Measurements from ENCODE around the gene SEMA3C. TPM values are rescaled to one million over a fixed set of nuclear protein-coding genes. Genes with fewer than 3 reads are reported as not detected.
A peak's percentile ranks its signal among the peaks of the same experiment; 100 is the strongest.

SEMA3C gene
- total RNA-seq, 1 donor from 2014 or later, result 34.8 TPM

DNA sequence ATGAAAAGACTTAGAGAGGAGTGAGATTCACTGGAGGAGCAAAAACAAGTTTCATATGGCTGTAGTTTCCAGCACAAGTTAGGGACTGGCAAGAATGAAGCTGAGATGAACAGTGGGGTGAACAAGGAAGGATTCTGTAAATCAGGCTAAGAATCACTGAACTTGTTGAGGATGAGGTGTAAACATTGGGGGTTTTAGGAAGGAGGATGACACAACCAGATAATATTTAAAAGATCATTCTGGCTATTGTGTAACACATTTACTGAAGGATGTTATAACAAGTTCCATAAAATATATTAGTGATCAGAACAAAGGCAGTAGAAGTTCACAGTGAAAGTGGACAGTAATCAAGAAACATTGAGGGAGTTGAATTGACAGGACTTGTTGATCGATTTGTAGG is 211.5 kb downstream of the SEMA3C start:
- no peaks in the 10 kb centered on the region for H3K27me3 ChIP-seq (ENCODE audit: low read depth)
- H3K27ac ChIP-seq, result no peak overlapping the region
- ATAC-seq (no peak), DNase-seq (no peak)
- H3K4me3 ChIP-seq, result no peak overlapping the region
- H3K36me3 ChIP-seq, result no peaks in the 10 kb centered on the region
- intact Hi-C loops (cut with DNase I), result no loop called here
- TF ChIP-seq, protein P1, sequence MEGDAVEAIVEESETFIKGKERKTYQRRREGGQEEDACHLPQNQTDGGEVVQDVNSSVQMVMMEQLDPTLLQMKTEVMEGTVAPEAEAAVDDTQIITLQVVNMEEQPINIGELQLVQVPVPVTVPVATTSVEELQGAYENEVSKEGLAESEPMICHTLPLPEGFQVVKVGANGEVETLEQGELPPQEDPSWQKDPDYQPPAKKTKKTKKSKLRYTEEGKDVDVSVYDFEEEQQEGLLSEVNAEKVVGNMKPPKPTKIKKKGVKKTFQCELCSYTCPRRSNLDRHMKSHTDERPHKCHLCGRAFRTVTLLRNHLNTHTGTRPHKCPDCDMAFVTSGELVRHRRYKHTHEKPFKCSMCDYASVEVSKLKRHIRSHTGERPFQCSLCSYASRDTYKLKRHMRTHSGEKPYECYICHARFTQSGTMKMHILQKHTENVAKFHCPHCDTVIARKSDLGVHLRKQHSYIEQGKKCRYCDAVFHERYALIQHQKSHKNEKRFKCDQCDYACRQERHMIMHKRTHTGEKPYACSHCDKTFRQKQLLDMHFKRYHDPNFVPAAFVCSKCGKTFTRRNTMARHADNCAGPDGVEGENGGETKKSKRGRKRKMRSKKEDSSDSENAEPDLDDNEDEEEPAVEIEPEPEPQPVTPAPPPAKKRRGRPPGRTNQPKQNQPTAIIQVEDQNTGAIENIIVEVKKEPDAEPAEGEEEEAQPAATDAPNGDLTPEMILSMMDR (IDR thresholded peaks at IDR 0.05), result no peak
- H3K4me1 ChIP-seq, result no peaks in the 10 kb centered on the region
- H3K9me3 ChIP-seq, result no peaks in the 10 kb centered on the region

DNA sequence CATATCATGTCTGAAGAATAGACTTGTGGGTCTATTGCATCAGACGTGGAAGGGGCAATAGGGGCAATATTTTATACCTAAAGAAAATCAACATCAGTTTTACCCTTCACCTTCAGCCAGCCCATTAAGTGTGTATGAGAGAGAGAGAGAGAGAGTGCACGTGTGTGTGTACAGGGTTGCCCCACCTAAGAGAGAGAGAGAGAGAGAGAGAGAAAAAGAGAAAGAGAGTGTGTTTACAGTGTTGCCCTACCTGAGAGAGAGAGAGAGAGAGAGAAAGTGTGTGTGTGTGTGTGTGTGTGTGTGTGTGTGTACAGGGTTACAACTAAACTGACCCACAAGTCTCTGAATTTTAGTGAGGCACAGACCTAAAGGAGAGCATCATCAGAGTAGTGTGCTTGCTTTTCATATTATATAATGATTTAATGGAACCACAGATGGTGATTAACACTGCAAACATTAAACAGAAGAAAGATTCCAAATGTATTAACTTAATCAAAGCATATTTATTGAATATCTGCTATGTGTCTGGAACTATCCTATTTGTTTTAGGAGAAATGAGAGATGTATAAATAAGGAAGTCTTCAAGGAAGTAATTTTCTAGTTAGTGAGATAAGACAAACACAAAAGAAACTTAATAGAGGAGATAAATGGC is 213.6 kb downstream of the SEMA3C start:
- no peaks in the 10 kb centered on the region for H3K27me3 ChIP-seq (ENCODE audit: low read depth)
- ATAC-seq (no peak), DNase-seq (no peak)
- H3K4me1 ChIP-seq, result no peaks in the 10 kb centered on the region
- H3K27ac ChIP-seq, result no peak overlapping the region
- H3K36me3 ChIP-seq, result no peaks in the 10 kb centered on the region
- no peaks in the 10 kb centered on the region for H3K9me3 ChIP-seq
- intact Hi-C loops (cut with DNase I), result no loop called here
- H3K4me3 ChIP-seq, result no peak overlapping the region
- TF ChIP-seq, protein P1 (IDR thresholded peaks at IDR 0.05), result no peak

DNA sequence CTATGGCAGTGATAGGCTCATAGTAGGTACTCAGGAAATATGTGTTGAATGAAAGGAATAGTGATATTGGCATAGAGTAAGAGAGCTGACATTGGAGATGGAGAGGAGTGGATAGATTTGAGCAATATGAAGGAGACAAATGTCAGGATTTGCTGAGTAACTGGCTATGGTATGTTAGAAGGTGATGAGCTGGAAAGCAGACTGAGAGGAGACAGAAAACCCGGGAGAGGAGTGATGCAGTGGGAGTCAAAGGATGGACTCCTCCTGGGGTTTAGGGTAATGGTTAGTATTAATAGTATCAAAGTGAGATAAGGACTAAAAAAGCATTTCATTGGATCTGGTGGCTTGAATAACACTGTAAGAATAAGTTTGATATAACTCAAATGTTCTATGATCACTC is 215.6 kb downstream of the SEMA3C start:
- TF ChIP-seq, protein P1 (IDR thresholded peaks at IDR 0.05), result no peak
- no peaks in the 10 kb centered on the region for H3K27me3 ChIP-seq (ENCODE audit: low read depth)
- no peaks in the 10 kb centered on the region for H3K36me3 ChIP-seq
- H3K27ac ChIP-seq, result no peak overlapping the region
- ATAC-seq (no peak), DNase-seq (no peak)
- peaks cover 7% of the 10 kb centered on the region for H3K4me1 ChIP-seq
- intact Hi-C loops (cut with DNase I), result no loop called here
- H3K9me3 ChIP-seq, result no peaks in the 10 kb centered on the region
- no peak overlapping the region for H3K4me3 ChIP-seq

DNA sequence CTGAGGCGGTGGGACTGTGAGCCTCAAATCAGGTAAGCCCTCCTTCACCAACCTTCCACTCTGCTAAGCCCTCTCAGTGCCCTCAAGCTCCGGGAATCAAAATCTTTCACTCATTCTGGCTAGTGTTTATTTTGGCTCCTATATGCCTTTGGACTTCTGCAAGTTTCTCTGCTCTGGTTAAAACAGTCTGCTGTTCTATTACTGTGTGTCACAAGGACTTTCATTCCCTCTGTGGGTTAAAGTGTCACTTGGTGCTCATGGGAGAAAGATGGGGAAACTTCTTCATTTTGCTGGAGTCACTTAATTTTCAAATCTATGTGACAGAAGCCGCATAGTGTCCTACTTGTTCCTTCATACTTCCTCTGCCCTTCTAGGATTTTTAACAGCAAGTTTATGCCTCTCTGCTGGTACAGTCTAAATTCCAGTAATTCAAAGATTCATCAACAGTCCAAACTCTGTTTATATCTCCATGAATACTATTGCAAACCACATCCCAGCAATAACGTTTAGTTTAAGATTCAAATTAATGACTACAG is 219.1 kb downstream of the SEMA3C start:
- no peaks in the 10 kb centered on the region for H3K27me3 ChIP-seq (ENCODE audit: low read depth)
- no peak overlapping the region for H3K4me3 ChIP-seq
- H3K36me3 ChIP-seq, result no peaks in the 10 kb centered on the region
- H3K9me3 ChIP-seq, result no peaks in the 10 kb centered on the region
- no peak overlapping the region for H3K27ac ChIP-seq
- ATAC-seq (peak; percentile 79 to 81), DNase-seq (no peak)
- intact Hi-C loops (cut with DNase I), result loop anchor here (10.0 kb wide), 1 partner anchor 755 kb away; no protein-coding TSS in a partner anchor
- TF ChIP-seq, protein P1 (IDR thresholded peaks at IDR 0.05), result no peak
- peaks cover 7% of the 10 kb centered on the region for H3K4me1 ChIP-seq

DNA sequence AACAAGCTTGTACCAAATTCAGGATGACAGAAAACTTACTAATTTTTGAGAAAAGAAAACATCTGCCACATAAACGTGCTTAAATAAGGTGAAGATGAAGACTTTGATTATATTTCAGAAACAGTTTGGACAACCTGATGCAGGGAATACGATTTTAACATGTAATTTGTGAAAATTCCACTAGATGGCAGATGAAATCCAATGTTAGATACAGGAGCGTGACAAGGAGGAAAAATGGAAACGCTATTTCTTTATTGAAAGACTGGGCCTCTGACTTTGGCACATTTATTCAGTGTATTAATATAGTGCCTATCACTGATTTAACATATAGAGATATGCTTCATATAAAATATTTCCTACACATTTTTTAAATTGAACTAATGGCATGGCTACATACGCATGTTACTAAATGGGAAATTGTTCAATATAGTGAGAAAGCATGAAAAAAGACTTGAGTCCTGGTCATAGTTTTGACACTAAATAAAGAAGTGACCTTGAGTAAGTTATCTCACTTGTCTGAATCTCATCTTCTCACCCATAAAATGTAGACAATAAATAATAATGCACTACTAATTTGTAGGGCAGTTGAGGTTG is 219.7 kb downstream of the SEMA3C start:
- Histone ChIP-seq H3K27ac (no peak overlapping the region), H3K36me3 (no peaks in the 10 kb centered on the region), H3K4me3 (no peak overlapping the region), H3K9me3 (no peaks in the 10 kb centered on the region), H3K4me1 (peaks cover 7% of the 10 kb centered on the region), H3K27me3 (ENCODE audit: low read depth) (no peaks in the 10 kb centered on the region)
- ATAC-seq (peak; percentile 72 to 87), DNase-seq (no peak)
- intact Hi-C loops (cut with DNase I), result loop anchor here (10.0 kb wide), 1 partner anchor 756 kb away; no protein-coding TSS in a partner anchor
- TF ChIP-seq, protein P1 (IDR thresholded peaks at IDR 0.05), result peak; percentile 65

Measured in lower lobe of right lung (tissue), 2 donors.